OCI-LY1 (cell line): ENCODE data around the gene CC2D1B.

Experiments used
- H2AFZ ChIP-seq: fragments of 200-600 bp; sonication (generic), shearing (Covaris generic); 2 replicates; pipeline ENCODE4 v1.6.0; 2014; ENCODE audit warnings: antibody characterized with exemption, mild to moderate bottlenecking, low read length
- H3F3A ChIP-seq: fragments of 200-600 bp; sonication (generic), shearing (Covaris generic); 2 replicates; pipeline ENCODE4 v1.6.0; 2014; ENCODE audit warnings: mild to moderate bottlenecking, antibody characterized with exemption, low read length, moderate library complexity; ENCODE audit not compliant: insufficient read depth
- H3K27ac ChIP-seq: fragments of 200-600 bp; sonication (generic); 2 replicates; pipeline ENCODE4 v1.5.1; 2014; ENCODE audit warnings: low read length, mixed run types, mild to moderate bottlenecking, low read depth; ENCODE audit not compliant: poor library complexity, severe bottlenecking
- H3K27me3 ChIP-seq: fragments of 200-600 bp; sonication (generic); 2 replicates; pipeline ENCODE4 v1.6.0; 2014; ENCODE audit warnings: antibody characterized with exemption, mild to moderate bottlenecking, low read length, moderate library complexity; ENCODE audit not compliant: insufficient read depth
- H3K36me3 ChIP-seq: fragments of 200-600 bp; sonication (generic); 2 replicates; pipeline ENCODE4 v1.6.1; 2014; ENCODE audit warnings: mild to moderate bottlenecking, antibody characterized with exemption, low read length, moderate library complexity, mixed read lengths; ENCODE audit not compliant: insufficient read depth
- H3K4me1 ChIP-seq: fragments of 200-600 bp; sonication (generic); 2 replicates; pipeline ENCODE4 v1.5.1; 2014; ENCODE audit warnings: mild to moderate bottlenecking, low read length, moderate library complexity; ENCODE audit not compliant: insufficient read depth, severe bottlenecking
- H3K4me2 ChIP-seq: fragments of 200-600 bp; sonication (generic), shearing (Covaris generic); 2 replicates; pipeline ENCODE4 v1.6.1; 2014; ENCODE audit warnings: low read length
- H3K4me3 ChIP-seq: fragments of 200-600 bp; sonication (generic); 2 replicates; pipeline ENCODE4 v1.5.1; 2014; ENCODE audit warnings: low read length, low read depth, mild to moderate bottlenecking, mixed read lengths; ENCODE audit not compliant: poor library complexity, severe bottlenecking
- H3K79me2 ChIP-seq: fragments of 200-600 bp; shearing (Covaris generic); 2 replicates; pipeline ENCODE4 v1.6.1; 2016; ENCODE audit warnings: mixed run types, low read length, mixed read lengths; ENCODE audit not compliant: insufficient read depth
- H3K9ac ChIP-seq: fragments of 200-600 bp; sonication (generic), shearing (Covaris generic); 2 replicates; pipeline ENCODE4 v1.6.1; 2014; ENCODE audit warnings: mild to moderate bottlenecking, low read length, mixed read lengths
- H3K9me2 ChIP-seq: fragments of 200-600 bp; sonication (generic), shearing (Covaris generic); 2 replicates; pipeline ENCODE4 v1.6.1; 2014; ENCODE audit warnings: low read depth, mild to moderate bottlenecking, low read length, mixed read lengths
- H3K9me3 ChIP-seq: fragments of 200-600 bp; shearing (Covaris generic); 2 replicates; pipeline ENCODE4 v1.6.1; 2014; ENCODE audit warnings: low read length, mixed read lengths
- H4K20me1 ChIP-seq: fragments of 200-600 bp; sonication (generic), shearing (Covaris generic); 2 replicates; pipeline ENCODE4 v1.6.0; 2016; ENCODE audit warnings: mild to moderate bottlenecking, low read length; ENCODE audit not compliant: insufficient read depth
- CTCF ChIP-seq: fragments of 200-600 bp; sonication (generic), shearing (Covaris generic); IDR thresholded peaks from 2 replicates; pipeline ENCODE4 v1.5.1; 2017; ENCODE audit warnings: mild to moderate bottlenecking, antibody characterized with exemption, low read length, moderate library complexity, mixed read lengths
- EZH2 ChIP-seq: fragments of 200-600 bp; sonication (generic), shearing (Covaris generic); IDR thresholded peaks from 2 replicates; pipeline ENCODE4 v1.8.0; 2017; ENCODE audit warnings: borderline replicate concordance, mixed run types, mild to moderate bottlenecking, antibody characterized with exemption, low read length, moderate library complexity, mixed read lengths

The CC2D1B gene

GRCh38 chr1:52337439-52337838, 28.6 kb downstream of the CC2D1B start:
- Histone ChIP-seq H3K4me3 (no peak overlapping the region), H3K9me2 (no peaks in the 10 kb centered on the region), H2AFZ (no peak overlapping the region), H4K20me1 (no peaks in the 10 kb centered on the region), H3K4me2 (no peak overlapping the region), H3F3A (no peaks in the 10 kb centered on the region), H3K9ac (no peak overlapping the region), H3K4me1 (no peaks in the 10 kb centered on the region), H3K9me3 (no peaks in the 10 kb centered on the region), H3K27ac (no peak overlapping the region), H3K79me2 (no peaks in the 10 kb centered on the region), H3K36me3 (no peaks in the 10 kb centered on the region), H3K27me3 (no peaks in the 10 kb centered on the region)
- TF ChIP-seq CTCF: no peak
- no peak for TF ChIP-seq EZH2

- H3K4me3 ChIP-seq: no peak overlapping the region
- H2AFZ ChIP-seq: no peak overlapping the region
- H3F3A ChIP-seq: no peaks in the 10 kb centered on the region
- H3K4me2 ChIP-seq: no peak overlapping the region
- H3K9me3 ChIP-seq: no peaks in the 10 kb centered on the region
- H4K20me1 ChIP-seq: no peaks in the 10 kb centered on the region
- H3K79me2 ChIP-seq: no peaks in the 10 kb centered on the region
- H3K27ac ChIP-seq: no peak overlapping the region
- no peak overlapping the region for H3K9ac ChIP-seq
- H3K9me2 ChIP-seq: no peaks in the 10 kb centered on the region
- no peaks in the 10 kb centered on the region for H3K4me1 ChIP-seq
- H3K36me3 ChIP-seq: no peaks in the 10 kb centered on the region
- no peaks in the 10 kb centered on the region for H3K27me3 ChIP-seq
- TF ChIP-seq CTCF (no peak), EZH2 (no peak)
Observed at GRCh38 chr1:52334906-52335528, 31.0 kb downstream of the CC2D1B start.

- Histone ChIP-seq H3F3A (no peaks in the 10 kb centered on the region), H3K79me2 (no peaks in the 10 kb centered on the region), H3K4me3 (no peak overlapping the region), H3K27me3 (no peaks in the 10 kb centered on the region), H3K4me1 (no peaks in the 10 kb centered on the region), H3K9ac (no peak overlapping the region), H3K9me3 (no peaks in the 10 kb centered on the region), H3K9me2 (no peaks in the 10 kb centered on the region), H3K4me2 (no peak overlapping the region), H2AFZ (no peak overlapping the region), H4K20me1 (no peaks in the 10 kb centered on the region), H3K36me3 (no peaks in the 10 kb centered on the region), H3K27ac (no peak overlapping the region)
- TF ChIP-seq CTCF (no peak), EZH2 (no peak)
Observed at GRCh38 chr1:52332411-52332810, 33.6 kb downstream of the CC2D1B start.
